ENCODE results near the gene ADARB2.
"Not testable (repeated sequence)": the region's sequence is repeated elsewhere in the genome, so short reads cannot be mapped to it uniquely, and the experiment has no call there.

The ADARB2 gene

DNA sequence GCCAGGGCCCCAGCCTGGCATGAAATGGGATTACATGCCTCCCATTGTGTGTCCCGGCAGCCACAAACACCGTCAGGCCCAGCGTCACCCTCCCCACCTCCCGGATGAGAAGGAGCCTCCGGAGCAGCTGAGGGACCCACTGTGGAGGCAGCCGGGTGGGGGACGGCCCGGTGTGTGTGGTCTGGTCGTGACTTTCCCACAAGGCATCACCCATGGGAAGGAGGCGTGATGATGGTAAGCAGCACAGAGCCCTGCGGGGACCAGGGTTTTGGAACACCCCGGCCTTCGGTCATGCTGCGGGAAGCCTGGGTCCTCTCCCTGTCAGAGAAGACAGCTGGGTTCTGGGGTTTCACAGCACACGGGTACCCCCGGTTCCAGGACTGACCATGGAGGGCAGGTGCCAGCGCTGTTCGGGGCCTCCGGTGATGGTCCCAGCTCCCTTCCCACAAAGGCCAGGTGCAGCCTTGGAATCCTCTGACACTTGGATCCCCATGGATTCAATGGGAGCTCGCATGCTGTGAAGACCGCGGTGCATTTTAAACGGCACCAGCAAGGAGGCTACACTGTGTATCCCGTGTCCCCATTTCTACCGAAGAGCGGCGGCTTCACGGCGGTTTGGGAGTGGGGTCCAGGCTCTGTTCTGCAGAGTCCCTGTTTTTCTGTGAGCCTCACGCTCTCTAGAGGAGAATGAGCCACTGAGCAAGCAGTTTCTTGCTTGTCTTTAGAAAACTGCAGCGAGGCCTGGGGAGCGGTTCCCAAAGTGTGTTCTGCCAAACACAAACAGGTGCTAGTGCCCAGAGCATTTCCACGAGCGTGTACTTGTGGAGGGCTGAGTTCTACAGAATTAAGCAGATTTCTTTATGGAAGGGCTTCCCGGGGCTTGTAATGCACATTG lies 336.0 kb downstream of the ADARB2 start:
- no peak for DNase-seq

DNA sequence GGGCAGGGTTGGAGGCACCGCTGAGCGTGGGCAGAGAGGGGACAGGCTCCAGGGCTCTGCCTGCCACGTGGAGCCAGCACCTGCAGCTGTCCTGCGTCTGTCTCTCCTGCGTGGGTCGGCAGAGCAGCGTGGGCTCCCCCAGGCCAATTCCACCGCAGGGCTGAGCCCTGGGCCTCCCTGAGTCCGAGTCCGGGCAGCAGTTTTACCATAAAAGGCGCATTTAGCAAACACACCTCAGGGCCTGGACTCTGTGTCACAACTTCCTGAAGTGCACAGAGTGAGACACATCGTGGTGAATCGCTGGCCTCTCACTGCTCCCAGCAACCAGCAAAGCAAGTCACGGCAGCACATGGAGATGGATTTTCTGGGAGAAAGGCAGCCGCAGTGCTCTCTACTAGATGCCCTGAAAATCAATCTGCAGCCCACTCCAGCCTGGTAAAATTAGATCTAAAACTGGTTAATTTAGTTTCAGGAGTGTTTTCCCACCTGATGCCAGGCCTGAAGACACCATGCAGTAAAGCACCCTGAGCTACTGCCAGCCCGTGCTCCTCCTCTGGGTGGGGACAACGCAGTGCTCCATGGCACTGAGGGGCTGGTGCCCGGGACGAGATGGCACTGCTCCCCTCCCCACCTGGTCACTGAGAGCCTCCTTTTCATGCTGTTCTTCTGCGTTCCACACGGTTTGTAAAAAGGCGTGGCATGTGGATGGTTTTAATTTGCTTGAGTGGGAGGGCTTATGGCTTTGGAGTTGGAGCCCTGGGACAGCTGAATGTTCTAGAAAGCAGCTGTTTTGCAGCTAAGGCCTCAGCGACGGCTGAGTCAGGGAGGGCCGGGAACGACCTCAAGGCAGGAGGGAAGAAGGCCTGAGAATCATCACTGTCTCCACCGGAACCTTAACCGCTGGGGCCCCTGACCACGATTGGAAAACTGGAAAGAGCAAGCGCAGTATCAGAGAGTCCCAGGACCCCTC lies 336.9 kb downstream of the ADARB2 start:
- DNase-seq, result no peak

DNA sequence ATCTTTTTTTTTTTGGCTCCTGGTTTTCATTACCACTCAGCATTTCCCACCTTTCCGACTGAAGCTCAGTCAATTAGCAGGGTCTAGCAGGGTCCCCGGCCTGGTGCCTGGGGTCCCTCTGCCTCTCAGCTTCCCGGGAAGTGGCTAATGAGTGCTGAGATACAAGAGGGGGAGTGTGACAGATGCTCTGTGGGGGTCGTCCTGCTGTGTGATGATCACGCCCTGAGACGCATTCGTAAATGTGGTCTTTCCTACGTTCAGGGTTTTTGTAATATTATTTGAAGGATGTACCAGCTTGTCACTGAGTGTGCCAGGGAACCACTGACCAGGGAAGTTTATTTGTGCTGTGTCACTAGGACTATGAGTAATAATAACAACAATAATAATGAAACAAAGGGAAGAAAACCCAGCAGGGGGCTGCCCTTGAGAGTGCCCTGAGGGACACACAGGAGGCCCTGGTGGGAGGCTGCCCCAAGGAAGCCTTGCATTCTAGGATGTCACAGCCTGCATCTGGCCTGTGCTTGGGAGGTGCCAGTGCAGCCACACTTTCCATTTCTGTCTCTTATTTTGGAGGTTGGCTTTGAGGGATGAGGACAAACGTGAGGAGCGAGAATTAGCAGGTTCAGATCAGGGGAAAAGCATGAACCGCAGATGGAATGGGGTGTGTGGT lies 337.8 kb downstream of the ADARB2 start:
- DNase-seq, result no peak

DNA sequence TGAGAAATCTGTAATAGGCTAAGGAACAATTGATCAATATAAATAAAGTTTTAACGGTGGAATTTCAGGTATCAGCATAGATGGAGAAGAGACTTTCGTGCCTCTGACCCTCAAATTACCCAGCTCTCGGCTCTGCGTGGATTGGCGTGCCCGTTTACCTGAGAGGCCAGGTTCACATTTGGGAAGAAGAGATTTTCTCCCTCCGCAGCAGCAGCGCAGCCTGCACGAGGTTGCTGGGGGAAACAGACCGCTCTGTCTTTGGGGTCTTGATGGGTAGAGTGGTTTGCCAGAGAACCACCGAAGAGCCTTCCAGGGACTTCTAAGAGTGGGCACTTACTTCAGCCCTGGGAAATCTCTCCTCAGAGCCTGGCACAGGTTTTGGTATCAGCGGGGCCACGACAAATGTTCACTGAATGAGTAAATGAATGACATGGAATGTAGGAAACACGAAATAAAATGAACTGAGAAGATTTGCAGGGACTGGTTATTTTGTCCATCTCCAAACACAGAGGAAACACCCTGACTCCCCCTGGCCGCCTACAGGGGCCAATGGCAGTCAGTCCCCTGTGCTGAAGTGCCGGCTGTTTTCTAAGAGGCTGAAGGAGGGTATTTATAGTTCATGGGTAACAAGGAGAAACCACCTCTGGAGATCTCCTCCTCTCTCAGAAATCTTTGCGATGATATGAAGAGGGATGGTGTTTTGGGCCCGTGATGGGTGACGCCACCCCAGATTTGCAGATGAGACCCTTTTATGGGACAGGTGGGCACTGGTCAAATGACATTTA lies 338.5 kb downstream of the ADARB2 start:
- DNase-seq, result no peak

DNA sequence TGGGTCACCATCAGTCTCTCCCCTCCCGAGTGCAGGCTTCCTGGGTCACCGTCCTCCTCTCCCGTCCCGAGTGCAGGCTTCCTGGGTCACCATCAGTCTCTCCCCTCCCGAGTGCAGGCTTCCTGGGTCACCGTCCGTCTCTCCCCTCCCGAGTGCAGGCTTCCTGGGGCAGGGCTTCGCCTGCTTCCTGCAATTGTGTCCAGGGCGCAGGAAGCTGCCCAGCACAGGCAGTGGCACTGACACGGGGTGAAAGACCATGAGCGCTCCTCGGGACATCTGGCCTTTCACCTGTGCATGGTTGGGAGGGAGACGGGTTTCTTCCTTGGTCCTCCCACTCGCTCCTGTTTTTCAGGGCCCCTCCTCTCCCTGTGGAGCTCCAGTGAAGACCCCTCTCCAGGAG lies 339.2 kb downstream of the ADARB2 start:
- not testable (repeated sequence) for DNase-seq

DNA sequence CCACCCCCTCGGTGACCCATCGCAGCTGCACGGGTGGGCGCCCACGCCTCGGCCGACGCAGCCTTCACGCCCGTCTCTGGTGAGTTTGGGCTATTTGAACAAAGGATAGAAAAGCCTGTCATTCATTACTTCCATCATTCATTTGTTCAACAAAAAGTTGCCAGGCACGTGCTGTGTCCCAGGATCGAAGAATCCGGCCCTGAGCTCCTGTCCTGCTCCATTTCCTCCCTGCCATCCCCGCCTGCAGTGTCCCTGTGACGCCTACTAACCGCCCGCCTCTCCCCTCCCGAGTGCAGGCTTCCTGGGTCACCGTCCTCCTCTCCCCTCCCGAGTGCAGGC lies 341.1 kb downstream of the ADARB2 start:
- no peak for DNase-seq

DNA sequence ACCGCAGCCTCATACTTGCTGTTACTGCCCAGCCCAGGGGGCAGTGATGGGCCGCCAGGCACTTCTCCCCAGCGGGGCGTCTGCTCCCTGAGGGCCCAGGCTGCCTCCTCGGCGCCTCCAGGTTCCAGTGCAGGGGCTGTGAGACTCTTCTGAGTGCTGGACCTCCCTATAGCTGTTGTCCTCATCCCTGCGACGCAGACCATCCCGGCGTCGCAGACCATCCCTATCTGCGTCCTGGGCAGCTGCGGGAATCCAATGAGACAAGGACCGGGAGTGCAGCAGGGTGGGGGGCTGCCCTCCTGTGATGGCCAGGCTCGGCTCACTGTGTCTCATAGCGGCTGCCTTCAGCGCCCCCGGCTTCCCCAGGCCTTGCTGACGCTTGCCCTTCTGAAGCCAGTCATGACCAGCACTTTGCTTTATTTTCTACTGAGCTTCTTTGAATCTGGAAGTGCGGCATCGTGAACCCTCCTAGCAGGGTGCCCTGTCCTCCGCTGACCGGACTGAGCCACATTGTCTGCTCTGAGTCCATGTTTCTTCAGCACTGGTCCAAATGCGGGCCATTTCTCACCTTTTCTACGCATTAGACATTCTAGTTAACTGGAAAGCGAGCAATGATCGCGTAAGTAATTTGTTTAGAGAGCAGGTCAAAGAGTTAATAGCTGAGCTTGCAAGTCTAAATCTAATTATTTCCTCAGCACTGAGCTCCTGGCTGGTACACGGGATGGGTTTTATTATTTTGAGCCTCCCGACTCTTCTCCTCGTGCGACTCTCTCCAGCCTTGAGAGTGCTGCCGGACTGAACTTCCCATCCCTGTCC lies 341.6 kb downstream of the ADARB2 start:
- DNase-seq, result no peak

DNA sequence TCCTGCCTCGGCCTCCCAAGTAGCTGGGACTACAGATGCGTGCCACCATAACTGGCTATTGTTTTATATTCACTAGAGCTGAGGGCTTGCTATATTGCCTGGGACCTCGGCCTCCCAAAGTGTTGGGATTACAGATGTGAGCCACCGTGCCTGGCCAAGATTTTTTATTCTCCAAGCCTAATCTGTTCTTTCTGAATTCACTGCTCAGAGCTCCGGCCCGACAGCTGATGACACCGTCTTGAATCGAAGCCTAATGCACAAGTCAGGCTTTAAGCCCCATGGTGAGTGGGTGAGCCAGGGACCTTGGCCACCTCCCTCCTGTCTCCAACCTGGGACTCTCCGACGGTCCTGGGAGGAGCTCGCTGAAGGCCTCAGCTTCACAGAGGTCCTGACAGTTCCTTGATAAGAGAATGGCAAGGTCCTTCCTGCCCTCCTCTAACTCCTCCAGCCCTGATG lies 342.3 kb downstream of the ADARB2 start:
- DNase-seq, result no peak

DNA sequence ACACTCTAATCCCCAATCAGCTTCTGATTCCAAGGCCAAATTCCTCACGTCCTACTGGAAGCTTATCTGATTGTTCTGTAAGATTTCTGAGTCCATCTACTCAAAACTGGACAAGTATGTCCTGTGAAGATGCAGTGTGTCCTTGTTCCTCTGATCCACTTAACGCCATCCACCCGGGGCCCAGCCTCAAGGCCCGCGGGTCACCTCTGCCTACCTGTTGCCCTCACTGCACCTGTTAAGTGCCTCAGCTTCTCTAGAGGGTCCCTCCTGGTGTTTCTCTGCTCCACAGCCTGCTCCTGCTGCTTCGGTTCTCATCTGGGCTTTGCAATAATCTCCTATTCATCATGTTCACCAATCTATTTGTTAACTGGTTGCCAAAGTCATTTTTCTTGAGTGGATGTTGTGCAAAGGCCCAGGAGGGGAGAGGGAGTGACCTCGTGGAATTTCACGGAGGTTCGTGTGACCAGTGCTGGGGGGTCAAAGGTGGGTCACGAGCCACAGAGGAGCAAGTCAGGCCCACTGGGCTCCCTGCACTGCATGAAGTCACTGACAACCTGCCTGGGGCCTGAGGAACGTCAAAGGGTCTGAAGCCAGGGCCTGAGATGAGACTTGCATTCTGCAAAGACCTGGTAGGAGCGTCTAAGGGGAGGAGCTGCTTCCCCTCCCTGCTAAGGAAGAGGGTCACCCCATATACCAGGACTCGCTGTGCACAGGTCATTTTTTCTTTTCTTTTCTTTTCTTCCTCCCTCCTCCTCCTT lies 343.0 kb downstream of the ADARB2 start:
- no peak for DNase-seq

DNA sequence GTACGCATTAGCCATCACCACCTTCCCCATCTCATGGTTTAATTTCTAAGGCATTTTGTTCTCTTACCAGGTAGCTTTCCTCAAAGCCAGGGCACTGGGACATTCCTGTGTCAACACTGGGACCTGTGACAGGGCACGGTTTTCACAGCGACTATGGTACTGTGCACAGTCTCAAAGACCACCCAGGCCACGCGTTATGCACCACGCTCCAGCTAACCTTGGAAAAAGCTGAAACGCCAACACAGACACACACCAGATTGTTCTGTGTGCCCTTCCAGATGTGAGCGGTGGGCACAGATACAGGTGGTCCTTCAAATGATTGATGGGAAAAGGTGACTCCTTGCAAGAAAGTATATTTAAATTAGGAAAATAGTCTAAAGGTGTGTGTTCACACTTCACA lies 343.8 kb downstream of the ADARB2 start:
- DNase-seq, result no peak

DNA sequence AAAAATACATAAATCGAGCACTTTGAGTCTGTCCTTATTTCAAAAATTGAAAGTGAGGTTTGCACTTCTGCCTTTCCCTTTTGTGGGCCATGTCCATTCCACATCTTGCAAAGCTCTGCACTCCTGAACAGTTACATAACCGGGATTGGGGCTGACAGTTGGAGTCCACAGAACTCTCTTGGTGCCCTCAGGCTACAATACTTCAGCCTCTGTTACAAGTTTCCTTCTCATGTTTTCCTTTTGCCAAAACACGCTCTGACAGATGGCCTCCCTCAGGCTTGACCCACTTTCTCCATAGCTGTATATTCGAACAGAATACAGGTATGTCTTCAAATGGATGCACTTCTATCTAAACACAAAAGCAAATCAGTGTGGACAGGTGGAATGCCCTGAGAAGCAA lies 345.2 kb downstream of the ADARB2 start:
- DNase-seq, result no peak

DNA sequence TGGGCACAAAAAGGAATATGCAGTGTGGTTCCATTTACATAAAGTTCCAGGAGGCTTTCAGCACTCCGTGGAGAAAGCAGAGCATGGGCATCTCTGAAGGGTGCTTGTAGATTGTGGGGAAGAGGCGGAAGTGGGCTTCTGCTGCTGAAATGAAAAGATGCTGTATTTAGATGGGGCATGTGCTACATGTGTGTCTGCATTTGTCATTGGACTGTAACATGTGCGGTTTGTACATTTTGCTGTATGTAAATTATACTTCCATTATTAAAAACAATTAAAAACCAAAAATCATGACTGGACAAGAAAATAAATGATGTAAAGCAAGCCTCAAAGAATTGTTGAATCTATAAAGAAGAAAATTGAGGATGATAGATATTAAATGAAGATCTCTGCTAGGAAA lies 347.1 kb downstream of the ADARB2 start:
- DNase-seq, result no peak

DNA sequence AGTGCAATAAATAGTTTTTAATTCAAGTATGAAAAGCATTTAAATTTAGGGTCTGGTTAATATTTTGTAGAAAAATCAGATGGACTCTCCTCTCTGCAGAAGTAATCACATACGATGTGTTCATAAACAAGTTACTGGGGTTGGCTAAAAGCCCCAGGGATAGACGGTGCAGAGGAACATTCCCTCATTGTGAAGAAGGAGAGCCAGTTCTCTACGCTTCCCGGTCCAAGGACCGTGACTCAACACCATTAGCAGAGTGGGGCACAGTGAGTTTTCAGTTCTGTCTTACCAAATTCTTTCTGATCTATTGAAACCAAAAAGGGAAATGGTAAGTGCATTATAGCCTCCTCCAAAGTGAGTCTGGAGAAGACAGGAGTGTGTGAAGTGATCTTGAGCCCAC lies 353.3 kb downstream of the ADARB2 start:
- no peak for DNase-seq

DNA sequence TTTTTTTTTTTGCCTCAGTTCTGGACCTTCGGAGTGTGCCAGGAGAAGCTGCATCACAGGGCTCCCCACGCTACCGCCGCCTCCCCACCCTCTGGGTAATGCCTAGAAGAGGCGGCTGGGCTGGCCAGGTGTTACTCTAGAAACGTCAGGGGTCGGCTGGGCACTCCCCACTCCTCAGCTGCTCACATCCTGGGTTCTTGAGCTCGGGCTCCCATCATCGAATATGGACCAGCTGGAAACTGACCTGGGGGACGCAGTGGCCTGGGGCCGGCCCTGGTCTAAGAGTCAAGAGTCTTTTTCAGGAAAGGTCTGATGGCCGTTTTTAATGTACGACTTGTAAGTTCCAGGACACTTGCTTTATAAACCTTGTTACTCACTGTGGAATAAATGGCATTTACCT lies 354.6 kb downstream of the ADARB2 start:
- no peak for DNase-seq

DNA sequence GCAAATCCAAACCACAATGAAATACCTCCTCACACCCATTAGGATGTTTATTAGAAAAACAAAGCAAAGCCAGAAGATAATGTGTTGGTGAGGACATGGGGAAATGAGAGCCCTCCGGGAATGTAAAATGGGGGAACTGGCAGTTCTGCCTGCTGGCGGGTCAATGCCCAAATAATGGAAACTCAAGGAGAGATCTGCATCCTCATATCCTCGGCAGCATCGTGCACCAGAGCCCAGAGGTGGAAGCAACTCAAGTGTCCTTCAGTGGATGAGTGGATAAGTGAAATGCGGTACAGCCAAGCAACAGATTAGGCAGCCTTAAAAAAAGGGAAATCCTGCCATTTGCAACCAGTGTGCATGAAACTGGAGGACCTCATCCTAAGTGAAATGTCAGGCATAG lies 356.0 kb downstream of the ADARB2 start:
- no peak for DNase-seq

DNA sequence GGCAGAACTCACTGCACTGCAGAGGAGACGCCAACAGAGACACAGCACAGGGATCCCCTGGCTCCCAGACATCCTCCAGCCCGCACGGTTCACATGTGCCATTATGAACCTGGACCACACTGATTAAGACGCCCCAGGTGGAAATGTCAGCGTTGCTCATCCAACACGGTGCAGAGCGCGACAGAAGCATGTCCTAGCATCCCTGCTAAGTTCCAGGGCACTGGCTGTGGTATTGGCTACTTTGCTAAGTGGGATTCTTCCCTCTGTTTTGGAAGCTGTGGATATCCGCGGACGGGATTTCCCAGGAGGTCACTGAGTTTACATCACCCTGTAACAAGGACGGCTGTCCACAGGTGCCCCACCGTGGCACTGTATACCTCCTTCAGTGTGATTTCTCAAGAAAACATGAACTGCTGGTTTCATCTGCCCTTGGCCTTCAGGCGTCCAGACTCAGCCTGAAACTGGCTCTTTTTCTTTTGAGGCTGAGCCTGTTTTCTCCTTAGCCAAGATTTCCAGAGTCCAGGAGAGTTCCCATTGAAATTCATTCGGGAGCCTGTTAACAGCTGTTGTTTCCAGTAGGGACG lies 357.1 kb downstream of the ADARB2 start:
- DNase-seq, result no peak

DNA sequence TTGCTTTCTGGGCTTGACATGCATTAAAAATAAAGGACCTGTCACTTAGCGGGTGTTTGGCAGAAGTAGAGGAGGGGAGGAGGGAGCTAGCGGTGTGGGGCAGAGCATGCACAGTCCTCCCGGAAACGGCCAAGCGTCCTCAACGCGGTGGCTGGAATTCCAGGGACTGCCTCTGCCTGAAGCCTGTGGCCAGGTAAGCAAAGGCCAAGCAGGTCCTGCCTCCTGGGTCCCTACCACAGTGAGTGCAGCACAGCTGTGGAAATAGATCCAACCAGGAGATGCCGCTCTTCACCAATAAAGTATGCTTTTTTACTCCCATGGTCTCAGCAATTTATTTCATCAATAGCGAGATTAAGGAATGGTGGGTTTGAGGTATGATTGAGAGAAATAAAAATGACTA lies 357.7 kb downstream of the ADARB2 start:
- DNase-seq, result no peak

DNA sequence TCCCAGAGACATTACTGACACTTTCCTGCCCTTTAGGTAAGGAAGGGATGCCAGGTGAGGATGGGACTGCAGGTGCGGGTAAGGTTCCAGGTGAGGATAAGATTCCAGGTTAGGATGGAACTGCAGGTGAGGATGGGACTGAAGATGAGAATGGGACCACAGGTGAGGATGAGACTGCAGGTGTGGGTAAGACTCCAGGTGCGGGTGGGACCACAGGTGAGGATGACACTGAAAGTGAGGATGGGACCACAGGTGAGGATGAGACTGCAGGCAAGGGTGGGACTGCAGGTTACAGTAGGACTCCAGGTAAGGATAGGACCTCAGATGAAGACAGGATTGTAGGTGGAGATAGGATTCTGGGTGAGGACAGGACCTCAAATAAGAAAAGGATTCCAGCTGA lies 358.9 kb downstream of the ADARB2 start:
- DNase-seq, result no peak

DNA sequence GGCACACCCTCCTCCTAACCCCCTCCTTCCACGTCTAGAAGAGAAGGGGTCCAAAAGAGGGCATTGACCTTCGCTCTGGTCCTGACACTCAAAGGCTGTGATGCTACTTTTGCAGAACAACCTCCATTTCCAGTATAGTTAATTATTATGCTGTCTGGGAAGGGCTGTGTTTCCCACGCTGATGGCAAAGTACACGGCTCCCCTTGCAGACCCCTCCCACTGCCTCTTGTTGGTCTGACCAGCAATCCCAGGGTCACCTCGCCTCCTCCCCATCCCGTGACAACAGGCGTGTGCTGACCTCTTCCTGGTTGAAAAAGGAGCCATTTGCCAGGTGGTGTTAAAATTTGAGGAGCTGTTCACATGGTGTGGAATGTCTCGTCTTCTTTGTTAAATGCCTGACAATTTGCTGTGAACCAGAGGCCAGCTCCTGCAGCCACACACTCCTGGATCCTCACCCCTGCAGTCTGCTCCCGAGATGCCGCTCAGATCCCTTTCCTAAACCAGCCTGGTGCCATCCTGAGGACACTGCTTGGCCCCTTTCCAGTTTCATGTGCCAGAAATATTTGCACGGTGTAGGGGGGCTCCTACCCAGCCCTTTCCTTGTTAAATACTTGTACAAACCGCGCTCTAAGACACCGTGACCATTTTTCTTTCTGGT lies 359.5 kb downstream of the ADARB2 start:
- no peak for DNase-seq

DNA sequence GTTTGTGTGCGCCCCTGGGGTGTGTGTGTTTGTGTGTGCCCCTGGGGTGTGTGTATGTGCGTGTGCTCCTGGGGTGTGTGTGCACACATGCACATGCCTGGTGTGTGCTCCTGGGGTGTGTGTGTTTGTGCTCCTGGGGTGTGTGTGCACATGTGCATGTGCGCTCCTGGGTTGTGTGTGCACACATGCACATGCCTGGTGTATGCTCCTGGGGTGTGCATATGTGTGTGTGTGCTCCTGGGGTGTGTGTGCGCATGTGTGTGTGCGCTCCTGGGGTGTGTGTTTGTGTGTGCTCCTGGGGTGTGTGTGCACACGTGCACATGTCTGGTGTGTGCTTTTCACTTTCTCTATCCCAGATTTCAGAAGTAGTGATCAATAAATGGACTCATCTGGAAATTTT lies 360.1 kb downstream of the ADARB2 start:
- DNase-seq, result no peak
